Measurements from ENCODE around the gene GGTLC2.
"Not testable (repeated sequence)": the region's sequence is repeated elsewhere in the genome, so short reads cannot be mapped to it uniquely, and the experiment has no call there.

GGTLC2 gene

DNA sequence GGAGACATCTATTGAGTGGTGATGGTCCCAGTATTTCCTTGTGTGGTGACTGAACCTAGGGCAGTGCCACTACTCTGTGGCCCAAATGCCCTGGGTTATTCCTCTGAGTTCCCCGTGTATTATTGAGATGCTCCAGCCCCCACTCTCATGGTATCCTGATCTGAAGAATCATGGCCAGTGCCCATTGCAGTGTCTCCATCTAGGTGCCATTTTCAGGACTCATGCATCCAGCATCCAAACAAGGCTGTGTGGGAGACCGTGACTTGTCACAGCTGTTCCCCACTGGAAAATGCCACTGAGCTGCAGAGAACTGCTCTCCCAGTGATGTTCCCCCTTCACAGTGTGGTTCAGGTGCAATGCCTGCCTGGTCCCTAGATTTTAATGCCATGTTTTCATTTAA is 24.7 kb downstream of the GGTLC2 start:
- DNase-seq (ENCODE audit: low read depth) = no peak

DNA sequence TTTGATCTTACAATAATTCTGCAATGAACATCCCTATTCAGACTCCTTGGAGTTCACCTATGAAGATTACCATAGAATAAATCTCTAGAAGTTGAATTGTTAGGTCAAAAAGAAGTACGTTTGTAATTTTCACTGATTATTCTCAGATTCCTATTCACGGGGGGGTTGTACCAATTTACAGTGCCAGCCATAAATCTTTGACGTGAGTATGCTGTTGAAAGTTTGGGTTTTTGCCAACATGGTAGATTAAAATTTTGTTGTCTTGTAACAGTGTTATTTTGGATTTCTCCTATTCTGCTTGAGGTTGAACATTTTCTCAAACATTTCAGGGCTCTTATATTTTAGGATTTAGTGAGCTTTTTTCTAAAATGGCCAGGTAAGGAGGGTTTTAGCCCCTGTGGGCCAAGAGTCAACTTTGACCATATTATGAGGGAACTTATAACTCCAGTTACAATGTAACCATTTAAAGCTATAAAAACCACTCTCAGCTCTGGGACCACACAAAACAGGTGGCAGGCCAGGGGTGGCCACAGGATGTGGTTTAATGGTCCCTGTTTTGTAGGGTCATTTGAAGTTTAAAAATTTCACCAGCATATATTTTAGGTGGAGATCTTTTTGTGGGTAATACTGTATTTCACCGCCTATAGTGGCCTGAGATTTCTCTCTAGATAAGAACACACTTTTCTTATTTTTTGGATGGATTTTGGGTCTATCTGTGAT is 25.8 kb downstream of the GGTLC2 start:
- no peak for DNase-seq (ENCODE audit: low read depth)

DNA sequence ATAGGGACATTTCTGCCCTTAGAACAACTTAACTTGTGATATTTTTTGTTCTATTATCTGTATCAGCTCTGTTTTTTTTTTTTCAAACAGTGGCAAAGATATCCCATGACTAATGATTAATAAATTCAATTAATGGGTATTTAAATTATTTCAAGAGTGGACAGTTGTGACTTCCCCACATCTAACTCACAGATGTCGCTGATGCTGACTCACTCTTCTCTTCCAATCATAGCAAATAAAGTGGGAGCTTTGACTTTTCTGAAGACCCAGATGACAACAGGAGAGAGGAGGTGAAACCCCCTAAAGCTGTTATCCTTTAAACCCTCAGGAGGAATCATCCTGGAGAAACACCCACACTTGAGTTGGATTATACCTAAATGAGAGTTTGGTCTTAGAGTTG is 27.1 kb downstream of the GGTLC2 start:
- DNase-seq (ENCODE audit: low read depth) = no peak

GRCh38 chr22:22673099-22673498 is 28.7 kb downstream of the GGTLC2 start:
- DNase-seq (ENCODE audit: low read depth) = no peak

- DNase-seq (ENCODE audit: low read depth) = no peak
These were observed 29.2 kb downstream of the GGTLC2 start for GRCh38 chr22:22673628-22674027.

DNA sequence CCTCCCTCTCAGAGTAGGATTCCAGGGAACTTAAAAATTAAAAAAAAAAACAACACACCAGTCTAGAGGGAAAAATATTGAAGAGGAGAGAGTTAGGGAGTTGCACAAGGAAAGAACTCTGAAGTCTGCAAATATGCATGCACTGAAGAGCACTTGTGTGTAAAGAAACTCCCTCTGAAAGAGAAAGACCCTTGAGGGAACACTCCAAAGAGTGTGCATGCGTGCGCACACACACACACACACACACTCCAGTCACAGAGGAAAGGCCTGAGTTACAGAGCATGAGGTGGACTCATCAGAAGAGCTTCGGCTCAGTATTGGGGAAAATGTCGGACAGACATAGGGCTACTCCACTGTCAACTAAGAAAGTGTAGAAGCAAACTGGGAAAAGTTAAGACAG is 30.1 kb downstream of the GGTLC2 start:
- DNase-seq (ENCODE audit: low read depth) = no peak

DNA sequence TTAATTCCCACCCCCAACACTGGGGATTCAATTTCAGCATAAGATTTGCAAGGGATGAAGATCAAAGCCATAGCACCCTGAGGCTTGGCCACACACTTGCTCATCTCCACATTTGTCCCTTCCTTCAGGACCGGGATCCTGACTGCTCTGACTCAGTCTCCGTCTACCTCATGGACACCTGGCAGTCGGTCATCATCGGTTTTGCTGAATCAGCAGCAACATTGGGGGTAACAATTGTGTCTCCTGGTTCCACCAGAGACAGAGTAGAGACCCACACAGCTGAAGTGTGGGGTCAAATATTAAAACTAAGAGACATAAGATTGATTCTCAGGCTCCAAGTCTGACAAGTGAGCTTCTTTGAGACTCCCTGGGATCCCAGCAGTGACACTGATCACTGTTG is 34.6 kb downstream of the GGTLC2 start:
- no peak for DNase-seq (ENCODE audit: low read depth)

GRCh38 chr22:22680396-22680795 is 36.0 kb downstream of the GGTLC2 start:
- no peak for DNase-seq (ENCODE audit: low read depth)

- DNase-seq (ENCODE audit: low read depth) = no peak
These were observed 36.9 kb downstream of the GGTLC2 start for GRCh38 chr22:22681221-22681739.

DNA sequence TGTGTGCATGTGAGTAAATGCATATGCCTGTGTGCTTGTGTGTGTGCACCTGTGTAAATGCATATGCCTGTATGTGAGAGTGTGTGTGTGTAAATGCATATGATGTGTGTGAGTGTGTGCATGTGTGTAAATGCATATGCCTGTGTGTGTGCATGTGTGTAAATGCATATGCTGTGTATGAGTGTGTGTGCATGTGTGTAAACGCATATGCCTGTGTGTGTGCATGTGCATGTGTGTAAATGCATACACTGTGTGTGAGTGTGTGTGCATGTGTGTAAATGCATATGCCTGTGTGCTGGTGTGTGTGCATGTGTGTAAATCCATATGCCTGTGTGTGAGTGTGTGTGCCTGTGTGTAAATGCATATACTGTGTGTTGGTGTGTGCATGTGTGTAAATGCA is 37.8 kb downstream of the GGTLC2 start:
- no peak for DNase-seq (ENCODE audit: low read depth)

GRCh38 chr22:22682807-22683667 is 38.6 kb downstream of the GGTLC2 start:
- DNase-seq (ENCODE audit: low read depth) = no peak

DNA sequence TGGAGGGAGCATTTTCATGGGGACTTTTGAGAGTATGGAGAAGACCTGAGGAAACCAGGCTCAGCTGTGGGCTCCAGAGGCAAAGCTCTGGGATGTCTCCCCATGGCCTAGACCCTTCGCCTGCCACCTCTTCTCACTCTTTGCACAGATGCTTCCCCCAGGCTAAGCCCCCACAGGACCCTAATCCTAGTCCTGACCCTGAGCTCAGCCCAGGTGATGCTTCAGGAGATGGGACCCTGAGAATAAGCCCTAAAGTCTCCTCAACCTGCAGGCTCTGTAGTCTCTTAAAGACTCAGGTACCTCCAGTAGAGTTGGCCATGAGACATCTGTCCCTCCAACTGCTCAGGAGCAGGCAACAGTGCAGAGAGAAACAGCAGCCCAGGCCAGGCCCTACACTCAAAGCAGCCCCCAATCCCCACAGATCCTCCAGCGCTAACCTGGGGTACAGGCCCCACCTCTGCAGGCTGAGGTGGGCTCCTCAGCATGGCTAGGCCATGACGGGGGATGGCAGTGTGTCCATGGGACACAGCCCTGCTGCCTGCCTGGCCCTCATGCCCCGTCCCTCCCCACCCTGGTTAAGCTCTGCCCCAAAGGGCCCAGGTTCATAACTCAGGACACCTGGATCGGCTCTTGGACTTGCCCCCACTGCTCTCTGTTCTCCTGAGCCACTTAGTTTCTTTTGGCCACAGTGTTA is 39.4 kb downstream of the GGTLC2 start:
- no peak for DNase-seq (ENCODE audit: low read depth)

GRCh38 chr22:22684580-22685561 is 40.5 kb downstream of the GGTLC2 start:
- DNase-seq (ENCODE audit: low read depth) = no peak

DNA sequence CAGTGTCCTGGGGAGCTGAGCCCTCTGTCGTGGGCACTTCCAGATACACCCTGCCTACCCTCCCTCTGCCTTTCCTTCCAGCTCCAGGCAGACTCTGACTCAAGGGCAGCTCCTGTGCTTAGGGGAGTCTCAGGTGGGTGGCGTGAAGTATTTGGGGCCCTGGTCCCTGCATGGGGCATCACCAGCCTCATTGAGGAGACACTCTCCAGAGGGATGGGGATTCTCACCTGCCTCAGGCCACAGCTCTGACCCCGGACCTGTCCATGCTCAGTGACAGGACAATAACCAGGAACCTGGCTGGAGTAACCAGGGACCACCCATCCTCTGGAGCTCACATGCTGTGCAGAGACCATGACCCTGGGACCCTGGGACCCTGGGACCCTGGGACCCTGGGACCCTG is 41.2 kb downstream of the GGTLC2 start:
- DNase-seq (ENCODE audit: low read depth) = no peak

- not testable (repeated sequence) for DNase-seq (ENCODE audit: low read depth)
These were observed 42.0 kb downstream of the GGTLC2 start for GRCh38 chr22:22686202-22687115.

DNA sequence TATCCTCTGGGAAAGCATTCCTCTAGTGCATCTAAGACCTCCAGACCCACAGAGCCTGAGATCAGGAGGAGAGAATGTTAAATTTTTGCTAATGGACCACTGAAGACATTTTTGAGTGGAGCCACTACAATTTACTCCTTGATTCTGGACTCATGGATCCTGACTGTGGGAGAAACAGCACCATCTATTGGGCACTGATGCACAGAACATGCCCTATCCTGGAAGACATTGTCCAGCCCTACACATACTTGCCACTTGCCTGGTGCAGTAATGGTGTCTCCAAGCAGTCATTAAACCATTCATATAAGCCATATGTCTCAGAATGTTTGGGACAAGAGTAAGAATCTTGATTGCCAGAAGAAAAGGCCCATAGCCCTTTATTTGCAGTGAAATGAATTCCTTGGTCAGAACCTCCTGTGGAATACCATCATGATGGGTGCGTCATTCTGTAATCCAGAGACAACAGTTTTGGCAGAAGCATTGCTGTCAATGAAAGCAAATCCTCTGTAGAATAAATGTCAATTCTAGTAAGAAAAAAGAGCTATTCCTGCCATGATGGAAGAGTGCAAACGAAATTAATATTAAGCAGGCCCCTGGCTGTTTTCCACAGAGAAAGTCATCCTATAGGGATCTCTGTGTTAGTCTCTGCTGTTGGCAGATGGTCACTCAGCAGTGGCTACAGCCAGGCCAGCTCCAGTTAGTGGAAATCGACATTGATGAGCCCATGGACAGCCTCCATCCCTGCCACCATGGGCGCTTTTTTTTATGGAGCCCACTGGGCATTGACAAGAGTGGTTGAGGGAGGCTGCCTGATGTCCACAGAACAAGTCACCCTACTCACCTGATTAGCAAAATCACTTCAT is 43.5 kb downstream of the GGTLC2 start:
- no peak for DNase-seq (ENCODE audit: low read depth)

DNA sequence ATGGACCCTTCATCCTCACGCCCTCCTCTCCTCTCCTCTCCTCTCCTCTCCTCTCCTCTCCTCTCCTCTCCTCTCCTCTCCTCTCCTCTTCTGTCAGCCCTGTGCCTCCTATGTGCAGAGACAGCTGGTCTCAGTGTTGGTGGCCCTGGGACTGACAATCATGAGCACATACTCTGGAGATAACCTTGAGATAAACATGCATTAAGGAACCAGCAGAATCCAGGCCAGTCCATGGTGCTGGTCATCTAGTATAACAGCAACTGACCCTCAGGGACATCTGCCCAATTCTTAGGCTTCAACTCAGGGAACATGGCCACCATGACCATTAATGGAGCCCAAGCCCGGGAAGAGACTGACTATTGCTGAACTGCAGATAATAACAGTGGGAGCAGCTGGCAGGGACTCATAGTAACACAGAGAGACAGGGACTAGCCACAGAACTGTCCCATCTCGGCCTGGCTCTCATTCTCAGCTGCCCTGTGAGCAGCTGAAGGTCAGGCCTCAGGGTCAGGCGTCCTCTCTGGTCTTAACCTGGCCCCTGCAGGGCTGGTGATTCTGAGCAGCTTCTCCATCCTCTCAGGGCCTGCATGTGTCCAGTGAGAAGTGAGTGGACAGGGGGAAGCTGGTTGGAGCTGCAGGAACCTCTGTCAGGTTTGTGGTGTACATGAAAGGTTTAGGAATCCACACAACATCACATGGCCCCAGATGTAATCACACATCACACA is 45.4 kb downstream of the GGTLC2 start:
- no peak for DNase-seq (ENCODE audit: low read depth)

DNA sequence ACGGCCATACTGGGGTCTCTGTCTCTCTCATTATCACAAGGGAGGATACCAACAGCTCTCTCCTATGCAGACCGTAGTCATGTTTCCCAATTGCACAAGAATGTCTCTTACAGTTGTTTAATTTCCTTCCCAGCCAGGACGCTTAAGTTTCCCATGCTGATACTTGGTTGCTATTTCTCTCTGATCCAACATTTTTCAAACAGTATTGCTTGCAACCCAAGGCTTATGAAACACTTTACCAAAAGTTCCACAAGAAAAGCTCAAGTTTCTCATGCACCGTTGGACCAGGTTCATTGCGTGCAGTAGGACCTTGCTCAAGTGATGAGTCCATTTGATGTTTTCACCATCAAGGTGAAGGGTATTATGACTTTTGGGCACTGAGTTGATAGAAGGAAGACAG is 46.6 kb downstream of the GGTLC2 start:
- DNase-seq (ENCODE audit: low read depth) = no peak
